ENCODE measurements around the gene ABCD3.

Gene ABCD3

DNA sequence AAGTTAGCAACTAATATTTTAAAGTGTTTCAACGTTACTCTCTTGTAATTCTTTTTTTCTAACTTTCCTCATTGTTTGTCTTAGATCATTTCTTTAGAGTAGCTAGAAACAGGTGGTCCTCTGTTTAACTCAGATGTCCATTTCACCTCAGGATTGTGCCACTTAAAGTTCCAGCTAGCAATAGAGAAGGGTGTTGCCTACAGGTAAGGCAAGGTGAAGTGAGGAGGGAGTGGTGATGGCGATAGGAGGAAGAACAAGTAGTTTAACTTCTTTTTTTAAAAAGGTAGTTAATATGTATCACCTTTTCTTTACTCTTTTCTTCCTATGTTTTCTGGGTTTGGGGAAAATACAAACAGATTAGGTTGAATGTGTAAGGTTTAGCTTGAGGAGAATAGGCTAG lies 44.4 kb downstream of the ABCD3 start:
- no peak for DNase-seq (ENCODE audit: low read depth, low spot score)

DNA sequence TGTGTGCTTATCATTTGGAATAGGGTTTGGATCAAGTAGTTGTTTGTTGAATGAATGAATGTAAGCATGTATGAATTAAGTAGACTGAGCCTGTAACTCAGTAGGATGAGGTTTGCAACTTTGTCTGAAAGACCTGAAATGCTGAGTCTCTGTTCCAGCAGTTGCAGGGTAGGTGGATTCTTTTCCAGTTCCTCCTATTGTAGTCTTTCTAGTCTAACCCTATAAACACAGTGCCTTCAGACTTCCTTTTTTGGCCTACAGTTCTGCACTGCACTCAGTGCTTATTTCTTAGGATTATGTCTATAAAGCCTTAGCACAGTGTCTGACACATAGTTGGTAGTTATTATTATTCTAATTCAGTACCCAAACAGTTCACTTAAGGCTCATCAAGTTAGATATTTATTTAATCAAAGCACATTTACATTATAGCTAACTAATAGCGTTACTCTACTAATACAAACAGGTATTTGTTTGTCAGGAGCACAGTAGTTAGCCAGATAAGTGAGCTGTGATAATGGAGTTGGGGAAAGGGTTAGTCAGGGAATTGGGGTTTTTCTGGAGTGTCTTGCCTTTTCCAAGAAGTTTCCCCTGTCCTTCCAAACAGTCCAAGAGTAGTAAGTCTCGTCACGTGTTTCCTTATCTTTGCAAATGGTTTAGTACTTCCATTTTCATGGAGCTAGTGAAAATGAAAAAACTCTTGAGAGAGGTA lies 45.0 kb downstream of the ABCD3 start:
- no peak for DNase-seq (ENCODE audit: low read depth, low spot score)

DNA sequence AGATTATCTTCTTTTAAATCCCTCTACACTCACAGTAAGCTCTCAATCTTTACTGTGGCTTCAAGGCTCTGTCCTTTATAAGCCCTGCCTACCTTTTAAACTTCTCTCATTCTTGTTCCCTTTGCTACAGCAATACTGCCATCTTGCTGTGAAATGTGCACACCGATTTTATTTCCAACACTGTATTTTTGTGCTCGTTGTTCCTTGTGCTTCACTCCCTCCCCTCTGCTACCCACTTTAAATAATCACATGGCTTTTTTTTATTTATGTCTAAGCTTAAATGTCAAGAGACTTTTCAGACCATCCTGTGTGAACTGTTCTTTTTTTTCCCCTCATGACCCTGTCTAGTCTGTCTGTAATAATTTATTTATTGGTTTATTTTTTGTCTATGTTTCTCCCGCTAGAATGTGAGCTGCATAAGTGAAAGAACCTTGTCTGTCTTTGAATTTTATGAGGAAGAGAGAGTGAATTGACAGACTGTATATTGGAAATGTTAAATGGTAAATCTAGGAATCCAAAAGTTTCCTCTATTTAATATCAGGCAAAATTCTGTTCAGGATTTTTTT lies 45.7 kb downstream of the ABCD3 start:
- DNase-seq (ENCODE audit: low read depth, low spot score) = no peak

DNA sequence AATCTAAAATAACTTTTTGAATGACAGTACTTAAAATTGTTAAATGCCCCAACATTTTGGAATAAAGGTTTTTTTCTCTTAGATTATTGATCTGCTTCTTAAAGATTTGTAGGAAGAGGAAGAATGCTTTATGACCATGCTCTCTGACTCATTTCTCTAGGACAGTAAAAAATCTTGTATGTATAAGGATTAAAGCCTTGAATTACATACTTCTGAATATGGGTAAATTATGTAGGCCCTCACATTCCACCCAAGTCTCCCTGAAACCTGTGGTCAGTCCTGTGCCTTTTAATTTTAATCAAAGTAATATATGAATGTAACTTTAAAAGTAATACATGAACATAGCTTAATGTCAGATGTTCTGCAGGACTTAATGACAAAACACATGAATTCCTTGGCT lies 50.5 kb downstream of the ABCD3 start:
- DNase-seq (ENCODE audit: low read depth, low spot score) = no peak

DNA sequence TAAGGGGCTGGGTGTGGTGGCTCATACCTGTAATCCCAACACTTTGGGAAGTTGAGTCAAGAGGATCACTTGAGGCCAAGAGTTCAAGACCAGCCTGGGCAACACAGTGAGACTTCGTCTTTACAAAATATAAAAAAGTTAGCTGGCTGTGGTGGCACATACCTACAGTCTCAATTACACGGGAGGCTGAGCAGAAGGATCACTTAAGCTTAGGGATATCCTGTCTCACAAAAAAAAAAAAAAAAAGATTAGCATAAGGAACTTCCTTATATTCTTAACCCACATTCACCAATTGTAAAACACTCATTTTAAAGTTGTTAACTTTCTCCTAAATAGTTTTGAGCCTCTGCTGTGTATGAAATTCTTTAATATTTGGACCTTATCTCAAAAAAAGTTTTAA lies 53.1 kb downstream of the ABCD3 start:
- no peak for DNase-seq (ENCODE audit: low read depth, low spot score)

DNA sequence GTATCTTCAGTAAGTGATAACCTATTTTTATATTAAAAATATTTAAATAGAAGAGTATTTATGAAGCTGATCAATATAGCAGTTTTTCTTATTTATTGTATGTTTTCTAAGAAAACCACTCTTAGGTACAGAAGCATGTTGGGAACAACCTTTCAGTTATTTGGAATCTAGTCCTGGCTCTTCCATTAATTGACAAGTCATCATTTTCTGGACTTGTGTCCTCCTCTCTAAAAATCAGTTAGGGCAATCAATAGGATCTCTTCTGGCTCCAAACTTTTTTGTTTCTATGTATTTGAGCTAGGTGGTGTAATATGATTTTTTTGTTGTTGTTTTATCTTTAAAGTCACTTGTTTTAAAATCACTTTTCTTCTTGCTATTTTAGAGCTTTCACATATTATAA lies 57.0 kb downstream of the ABCD3 start:
- DNase-seq (ENCODE audit: low read depth, low spot score) = no peak

DNA sequence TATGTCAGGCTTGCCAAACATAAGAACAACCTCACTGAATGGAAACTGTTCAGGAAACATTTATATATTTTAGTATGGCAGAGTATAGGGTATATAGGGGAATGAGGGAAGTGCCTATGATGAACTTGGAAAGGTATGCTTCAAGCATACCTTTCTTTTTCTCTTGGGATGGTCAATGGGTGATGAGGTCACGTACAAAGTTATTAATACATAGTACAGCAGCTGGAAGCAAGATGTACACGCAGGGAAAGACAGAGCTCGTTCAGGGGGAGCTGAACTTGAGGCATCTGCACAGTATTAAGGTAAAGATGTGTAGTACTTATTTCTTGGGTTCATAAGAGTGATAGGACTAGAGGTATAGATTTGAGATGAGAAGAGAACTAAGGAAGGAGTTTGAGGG lies 61.5 kb downstream of the ABCD3 start:
- no peak for DNase-seq (ENCODE audit: low read depth, low spot score)

DNA sequence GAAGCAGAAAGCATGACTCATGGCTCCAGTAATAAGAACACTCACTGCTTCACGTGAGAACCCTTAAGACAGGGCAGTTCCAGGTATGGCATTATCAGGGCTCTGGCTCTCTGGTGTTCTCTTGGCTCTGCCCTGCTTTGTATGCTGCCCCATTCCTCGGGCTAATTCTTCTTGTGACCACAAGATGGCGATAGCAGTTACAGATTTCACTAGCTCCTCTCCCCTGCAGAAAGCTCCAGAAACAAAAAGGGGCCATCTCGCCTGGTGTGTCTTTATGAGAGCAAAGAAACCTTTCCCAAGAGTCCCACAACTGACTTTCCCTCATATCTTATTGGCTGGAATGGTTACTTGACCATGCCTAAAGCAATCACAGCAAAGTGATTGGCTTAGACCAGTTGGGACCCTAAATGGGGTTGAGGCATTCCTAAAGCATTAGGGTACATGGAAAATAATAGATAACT lies 63.3 kb downstream of the ABCD3 start:
- DNase-seq (ENCODE audit: low read depth, low spot score) = peak; percentile 8

DNA sequence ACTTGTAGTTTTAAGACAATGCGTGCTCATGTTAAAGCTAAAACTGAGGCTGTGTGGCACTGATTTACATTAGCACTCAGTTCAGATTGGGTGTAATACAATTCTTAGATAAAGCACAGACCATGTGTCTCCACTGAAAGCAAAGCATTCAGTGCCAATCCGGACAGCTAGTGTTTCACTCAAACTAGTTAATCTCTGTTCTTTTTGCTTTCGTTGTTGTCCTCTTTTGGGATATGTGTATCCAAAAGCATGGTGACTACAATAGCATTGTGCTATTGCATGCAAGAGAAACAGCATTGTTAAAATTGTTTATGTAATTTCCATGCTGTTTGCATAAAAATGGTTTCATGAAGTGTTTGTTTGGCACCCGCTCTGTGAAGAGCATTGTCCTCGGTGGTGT lies 68.8 kb downstream of the ABCD3 start:
- DNase-seq (ENCODE audit: low read depth, low spot score) = no peak

DNA sequence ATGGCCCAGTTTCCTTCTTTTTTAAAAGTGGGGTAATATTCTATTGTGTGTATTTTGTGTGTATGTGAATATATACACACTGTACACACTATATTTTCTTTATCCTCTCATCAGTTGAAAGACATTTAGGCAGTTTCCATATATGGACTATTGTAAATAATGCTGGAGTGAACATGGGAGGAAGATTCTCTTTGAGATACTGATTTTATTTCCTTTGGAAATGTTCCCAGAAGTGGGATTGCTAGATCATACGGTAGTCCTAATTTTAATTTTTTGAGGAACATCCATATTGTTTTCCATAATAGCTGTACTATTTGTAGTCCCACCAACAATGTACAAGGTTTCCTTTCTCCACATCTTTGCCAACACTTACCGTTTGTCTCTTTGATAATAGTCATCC lies 72.4 kb downstream of the ABCD3 start:
- no peak for DNase-seq (ENCODE audit: low read depth, low spot score)

DNA sequence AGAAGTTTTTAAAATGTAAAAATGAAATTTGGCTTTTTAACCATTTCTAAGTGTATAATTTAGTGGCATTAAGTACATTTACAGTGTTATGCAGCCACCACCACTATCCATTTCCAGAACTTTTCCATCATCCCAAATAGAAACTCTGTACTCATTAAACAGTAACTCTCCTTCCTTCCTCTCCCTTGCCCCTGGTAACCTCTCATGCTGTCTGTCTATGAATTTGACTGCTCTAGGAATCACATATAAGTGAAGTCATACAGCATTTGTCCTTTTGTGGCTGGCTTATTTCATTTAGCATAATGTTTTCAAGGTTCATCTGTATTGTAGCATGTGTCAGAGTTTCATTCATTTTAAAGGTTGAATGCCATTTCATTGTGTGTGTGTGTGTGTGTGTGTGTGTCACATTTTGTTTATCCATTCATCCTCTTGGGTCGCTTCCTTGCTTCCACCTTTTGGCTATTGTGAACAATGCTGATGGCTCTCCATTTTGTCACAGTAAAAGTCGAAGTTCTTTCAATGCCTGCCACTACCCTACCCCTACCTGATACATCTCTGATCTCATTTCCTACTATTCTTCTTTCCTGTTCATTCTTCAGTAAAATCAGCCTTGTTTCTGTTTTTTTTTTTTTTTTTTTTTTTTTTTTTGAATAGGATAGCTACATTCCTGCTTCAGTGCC lies 78.0 kb downstream of the ABCD3 start:
- no peak for DNase-seq (ENCODE audit: low read depth, low spot score)

DNA sequence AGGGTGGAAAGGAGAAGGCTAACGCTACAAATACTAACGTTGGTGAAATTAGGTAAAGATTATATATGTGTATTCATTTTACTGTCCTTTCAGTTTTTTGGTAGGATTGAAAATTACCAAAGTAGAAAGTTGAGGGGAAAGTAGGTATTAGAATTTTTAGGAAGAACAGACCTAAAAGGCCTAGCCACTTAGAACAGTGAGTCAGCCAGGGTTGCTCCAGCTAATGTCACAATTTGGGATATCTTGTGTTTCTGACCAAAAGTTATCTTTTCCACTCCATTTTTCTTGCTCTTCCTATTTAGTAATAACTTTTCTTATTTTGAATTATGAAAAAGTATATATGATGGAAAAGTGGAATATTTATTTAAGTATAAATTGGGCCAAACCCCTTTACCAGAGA lies 83.2 kb downstream of the ABCD3 start:
- no peak for DNase-seq (ENCODE audit: low read depth, low spot score)

DNA sequence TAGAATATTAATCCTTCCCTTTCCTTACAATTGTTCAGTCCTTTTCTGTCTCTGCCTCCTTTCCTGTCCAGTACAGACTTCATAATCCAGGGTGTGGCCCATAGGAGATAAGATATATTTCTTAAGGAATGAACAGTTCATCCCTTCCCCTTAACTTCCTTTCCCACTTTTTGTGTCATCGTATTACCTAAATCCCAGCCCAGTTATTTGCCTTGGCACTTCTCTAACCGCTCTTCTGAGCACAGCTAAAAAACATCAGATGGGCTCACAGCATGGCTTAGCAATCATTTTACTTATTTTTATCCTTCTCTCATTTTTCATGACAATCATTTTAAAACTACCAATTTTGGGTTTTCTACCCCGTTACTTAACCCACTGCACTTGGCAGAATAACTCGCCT lies 83.7 kb downstream of the ABCD3 start:
- no peak for DNase-seq (ENCODE audit: low read depth, low spot score)

DNA sequence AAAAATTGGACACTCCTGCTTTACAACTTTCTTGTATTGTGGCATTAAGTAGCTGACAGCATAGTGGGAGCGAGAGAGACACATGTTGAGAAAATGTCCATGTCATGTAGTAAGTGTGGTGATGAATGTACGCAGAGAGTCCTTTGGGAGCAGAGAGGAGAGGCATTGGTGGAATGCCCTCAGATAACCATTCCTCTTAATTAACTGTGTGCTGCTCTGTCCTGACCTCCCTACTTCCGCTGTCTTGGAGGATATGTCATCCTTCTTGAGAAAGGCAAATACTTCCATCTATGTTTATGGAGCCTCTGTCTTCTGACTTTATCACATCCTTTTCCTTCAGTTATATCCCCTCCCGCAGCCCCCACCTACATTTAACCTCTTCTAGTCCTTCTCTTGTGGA lies 85.0 kb downstream of the ABCD3 start:
- no peak for DNase-seq (ENCODE audit: low read depth, low spot score)

DNA sequence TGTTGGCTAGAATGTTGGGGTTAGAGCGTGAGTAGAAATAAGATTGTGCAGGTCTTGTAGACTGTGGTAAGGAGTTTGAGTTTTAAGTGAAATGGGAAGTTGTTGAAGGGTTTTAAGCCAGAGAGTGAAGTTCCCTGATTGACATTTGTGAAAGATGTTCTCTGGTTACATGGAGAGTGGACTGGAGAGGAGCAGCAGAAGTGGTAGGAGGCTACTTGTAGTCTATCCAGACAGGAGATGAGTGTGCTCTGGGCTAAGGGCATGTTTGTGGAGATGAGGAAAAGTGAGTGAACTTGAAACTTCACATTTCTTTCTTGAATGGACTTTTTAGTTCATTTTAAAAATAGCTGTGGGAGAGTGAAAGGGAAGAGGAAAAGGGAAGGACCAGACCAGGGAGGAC lies 86.4 kb downstream of the ABCD3 start:
- no peak for DNase-seq (ENCODE audit: low read depth, low spot score)

DNA sequence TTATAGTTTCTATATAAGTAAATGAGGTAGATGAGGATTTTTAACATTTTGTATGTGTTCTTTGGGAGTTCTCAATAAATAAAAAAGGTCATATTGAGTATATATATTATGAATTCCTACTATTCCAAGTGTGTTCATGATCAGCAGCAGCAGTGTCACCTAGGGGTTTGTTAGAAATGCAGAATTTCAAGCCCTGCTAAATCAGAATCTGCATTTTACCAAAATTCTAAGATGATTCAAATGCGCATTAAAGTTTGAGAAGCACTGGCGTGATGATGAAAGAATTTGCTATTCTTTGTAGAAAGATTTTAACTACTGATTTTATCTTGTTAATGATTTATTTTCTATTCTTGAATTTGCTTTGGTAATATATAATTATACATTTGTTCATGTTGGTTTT lies 94.6 kb downstream of the ABCD3 start:
- DNase-seq (ENCODE audit: low read depth, low spot score) = no peak

DNA sequence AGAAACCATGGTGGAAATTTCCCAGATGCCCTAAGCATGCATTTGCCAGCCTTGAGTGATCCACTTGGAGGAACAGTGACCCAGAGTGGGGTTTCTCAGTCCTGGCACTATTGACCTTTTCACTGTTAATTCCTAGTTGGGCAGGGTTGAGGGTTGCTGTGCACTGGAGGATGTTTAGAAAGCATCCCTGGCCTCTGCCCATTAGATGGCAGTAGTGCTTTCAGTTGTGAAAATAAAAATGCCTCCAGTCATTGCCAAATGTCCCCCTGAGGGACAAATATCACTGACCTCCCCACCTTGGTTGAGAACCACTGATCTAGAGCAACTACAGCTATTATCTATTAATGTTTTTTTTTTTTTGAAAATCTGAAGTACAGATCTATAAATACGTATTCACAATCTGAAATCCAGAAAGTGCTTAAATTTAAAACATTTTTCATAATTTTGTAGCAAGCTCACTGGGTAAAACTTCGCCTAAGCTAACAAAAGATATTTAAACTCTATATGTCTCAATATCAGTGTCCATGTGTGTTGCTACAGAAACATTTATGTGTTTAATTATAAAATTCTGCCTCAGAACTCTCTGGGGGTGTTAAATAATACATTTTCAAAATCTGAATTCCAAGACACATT lies 96.0 kb downstream of the ABCD3 start:
- no peak for DNase-seq (ENCODE audit: low read depth, low spot score)

DNA sequence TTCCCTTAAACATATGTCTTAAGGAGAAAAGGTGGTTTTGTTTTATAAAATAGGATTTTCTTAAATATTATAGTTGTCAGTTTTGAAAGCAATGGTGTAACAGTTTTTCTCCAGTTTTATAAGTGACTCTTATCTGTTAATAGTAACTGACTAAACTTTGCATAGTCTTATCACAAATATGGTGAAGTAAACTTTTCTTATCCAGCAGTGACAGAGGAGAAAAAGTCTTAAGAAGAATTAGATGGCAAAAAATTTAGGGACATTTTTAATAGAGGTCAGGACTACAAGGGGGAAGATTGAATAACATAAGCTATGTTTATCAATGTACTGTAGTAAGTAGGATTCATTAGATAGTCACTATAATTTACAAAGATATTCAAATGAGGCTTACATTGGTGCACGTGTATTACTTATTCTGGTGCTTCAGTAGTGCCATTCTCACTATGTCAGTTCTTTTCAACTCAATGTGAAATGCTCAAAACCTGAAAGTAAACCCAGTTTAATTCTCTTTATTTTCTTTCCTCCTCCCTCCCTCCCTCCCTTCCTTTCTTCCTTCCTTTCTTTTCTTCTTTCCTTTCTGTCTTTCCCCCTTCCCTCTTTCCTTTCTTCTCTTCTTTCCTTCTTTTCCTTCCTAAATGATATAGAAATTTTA lies 97.2 kb downstream of the ABCD3 start:
- DNase-seq (ENCODE audit: low read depth, low spot score) = no peak

DNA sequence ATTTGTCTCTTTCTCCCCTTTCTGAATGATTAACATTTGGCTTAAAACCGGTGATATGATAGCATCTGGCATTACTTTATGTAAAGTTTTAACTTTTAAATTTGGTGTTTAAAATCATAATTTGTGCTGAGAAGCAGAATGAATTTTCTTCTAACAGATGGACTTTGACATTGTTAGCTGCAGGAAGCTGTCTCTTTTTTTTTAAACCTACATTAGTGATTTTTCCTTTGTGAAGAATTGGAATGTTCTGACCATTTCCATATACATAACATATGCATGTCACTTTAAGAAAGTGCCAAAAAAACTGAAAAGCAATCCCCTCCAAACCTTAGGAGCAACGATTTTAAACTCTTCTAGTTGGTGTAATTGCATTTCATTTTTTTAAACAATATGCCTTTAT lies 101.2 kb downstream of the ABCD3 start:
- no peak for DNase-seq (ENCODE audit: low read depth, low spot score)

DNA sequence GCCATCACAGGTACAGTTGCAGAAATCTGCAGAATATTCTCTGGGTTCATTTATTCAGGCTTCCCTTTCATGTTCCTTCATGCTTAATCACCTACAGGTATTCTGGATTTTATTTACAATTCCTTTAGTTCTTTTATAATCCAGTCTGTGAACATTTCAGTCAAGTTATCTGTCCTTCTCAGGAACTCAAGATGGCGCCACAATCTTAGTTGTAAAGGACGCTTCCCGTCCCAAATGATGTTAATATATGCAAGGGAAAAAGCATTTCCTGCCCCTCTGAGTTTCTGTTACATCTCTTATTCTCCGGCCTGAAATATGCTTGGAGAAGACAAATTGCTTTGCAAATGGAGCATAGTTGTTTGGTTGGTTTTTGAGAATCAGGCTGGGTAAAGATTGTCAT lies 104.1 kb downstream of the ABCD3 start:
- no peak for DNase-seq (ENCODE audit: low read depth, low spot score)

DNA sequence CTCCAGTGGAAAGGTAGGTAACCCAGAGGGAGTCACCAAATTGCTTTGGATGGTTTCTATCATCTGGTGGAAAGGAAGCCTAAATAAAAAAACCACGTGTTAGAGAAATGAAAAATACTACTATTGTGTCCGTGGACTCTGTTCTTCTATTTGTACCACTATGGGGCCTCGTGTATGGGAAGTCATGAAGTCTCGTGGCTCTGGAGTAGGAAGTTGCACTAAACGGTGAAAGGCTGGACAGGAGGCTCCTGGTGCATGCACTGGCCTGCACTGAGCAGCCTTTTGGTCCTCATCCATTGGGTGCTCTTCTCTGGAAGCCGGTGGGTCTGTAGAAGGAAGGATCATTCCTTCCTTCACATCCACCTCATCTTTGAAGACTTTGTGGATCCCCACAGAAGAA lies 106.3 kb downstream of the ABCD3 start:
- DNase-seq (ENCODE audit: low read depth, low spot score) = no peak

Data from activated CD4-positive, CD25-positive, alpha-beta regulatory T cell treated with anti-CD3 and anti-CD28 coated beads, Interleukin-2, amount 50 U/mL, for 16 hours (primary cell).